Mucosa of rectum (tissue), 2 donors: Measurements from ENCODE around the gene CKLF.

Experiments
- H3K27ac ChIP-seq, 2 donors: one replicate each; pipeline ENCODE4 v1.7.0; 2013; ENCODE audit warnings: inconsistent platforms in 2 of 2, low read depth in 2 of 2, low read length in 2 of 2
- H3K27me3 ChIP-seq, 2 donors: one replicate each; pipeline ENCODE4 v1.7.0; 2013; ENCODE audit warnings: low read length in 2 of 2; ENCODE audit not compliant: control insufficient read depth in 2 of 2, insufficient read depth in 2 of 2
- H3K36me3 ChIP-seq, 2 donors: one replicate each; pipeline ENCODE4 v1.7.0; 2013; ENCODE audit warnings: low read length in 2 of 2; ENCODE audit not compliant: control insufficient read depth in 2 of 2, insufficient read depth in 2 of 2
- H3K4me1 ChIP-seq, 2 donors: one replicate each; pipeline ENCODE4 v1.7.0; 2013; ENCODE audit warnings: low read length in 2 of 2, mild to moderate bottlenecking in 1 of 2; ENCODE audit not compliant: control insufficient read depth in 2 of 2, insufficient read depth in 2 of 2
- H3K4me3 ChIP-seq, 2 donors: one replicate each; pipeline ENCODE4 v1.7.0; 2013; ENCODE audit warnings: low read length in 2 of 2
- H3K9ac ChIP-seq, 2 donors: one replicate each; pipeline ENCODE4 v1.7.0; 2013; ENCODE audit warnings: low read length in 2 of 2, low read depth in 1 of 2, mild to moderate bottlenecking in 1 of 2
- H3K9me3 ChIP-seq, 2 donors: one replicate each; pipeline ENCODE4 v1.7.0; 2013; ENCODE audit warnings: low read length in 2 of 2; ENCODE audit not compliant: control insufficient read depth in 2 of 2
- donor health status: healthy.
- donor health status: Normal muscosa, but diverticular disease.

The CKLF gene

DNA sequence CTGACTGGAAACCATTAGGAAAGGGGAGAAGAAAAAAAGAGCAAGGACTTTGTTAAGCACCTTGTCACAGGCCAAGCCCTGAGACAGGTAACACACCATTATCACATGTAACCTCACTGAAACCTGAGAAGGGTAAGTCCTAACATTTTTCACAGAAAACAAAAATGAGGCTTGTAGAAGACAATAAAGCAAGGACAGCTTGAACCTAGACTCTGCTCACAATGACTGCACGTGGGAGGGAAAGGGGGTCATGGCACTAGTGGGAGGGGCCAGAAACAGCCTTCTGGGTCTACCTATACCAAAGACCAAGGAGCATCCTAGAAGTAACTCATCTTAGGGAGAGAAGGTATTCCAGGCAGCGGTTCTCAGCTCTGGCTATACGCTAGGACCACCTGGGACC lies 10.0 kb upstream of the CKLF start:
- Histone ChIP-seq H3K36me3 (peaks cover 17 to 20% of the 10 kb centered on the region in 2 donors), H3K9me3 (no peaks in the 10 kb centered on the region), H3K9ac (no peak overlapping the region), H3K4me1 (no peaks in the 10 kb centered on the region), H3K27ac (no peak overlapping the region), H3K27me3 (no peaks in the 10 kb centered on the region), H3K4me3 (no peak overlapping the region)

DNA sequence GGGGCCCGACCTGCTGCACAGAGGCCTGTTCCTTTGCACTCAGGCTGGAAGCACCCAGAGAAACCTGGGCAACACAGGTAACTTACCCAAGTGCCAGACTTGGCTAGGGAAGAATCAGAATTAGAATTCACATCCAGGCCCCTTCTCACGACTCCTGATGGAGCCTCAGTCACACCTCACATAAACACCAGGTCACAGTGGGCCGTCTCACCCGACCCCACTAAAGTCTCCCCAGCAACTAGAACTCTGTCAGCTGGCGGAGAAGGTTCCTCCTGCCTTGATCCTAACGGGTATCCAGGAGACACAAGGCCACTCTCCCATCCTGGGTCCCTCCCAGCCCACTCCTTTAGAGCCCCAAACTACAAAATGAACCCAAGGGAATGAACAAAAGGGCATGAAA lies 8.8 kb upstream of the CKLF start:
- Histone ChIP-seq H3K4me1 (peaks cover 0 to 4% of the 10 kb centered on the region in 2 donors), H3K9ac (no peak overlapping the region), H3K9me3 (no peaks in the 10 kb centered on the region), H3K27me3 (no peaks in the 10 kb centered on the region), H3K4me3 (no peak overlapping the region), H3K36me3 (peaks cover 14 to 17% of the 10 kb centered on the region in 2 donors), H3K27ac (no peak overlapping the region)

DNA sequence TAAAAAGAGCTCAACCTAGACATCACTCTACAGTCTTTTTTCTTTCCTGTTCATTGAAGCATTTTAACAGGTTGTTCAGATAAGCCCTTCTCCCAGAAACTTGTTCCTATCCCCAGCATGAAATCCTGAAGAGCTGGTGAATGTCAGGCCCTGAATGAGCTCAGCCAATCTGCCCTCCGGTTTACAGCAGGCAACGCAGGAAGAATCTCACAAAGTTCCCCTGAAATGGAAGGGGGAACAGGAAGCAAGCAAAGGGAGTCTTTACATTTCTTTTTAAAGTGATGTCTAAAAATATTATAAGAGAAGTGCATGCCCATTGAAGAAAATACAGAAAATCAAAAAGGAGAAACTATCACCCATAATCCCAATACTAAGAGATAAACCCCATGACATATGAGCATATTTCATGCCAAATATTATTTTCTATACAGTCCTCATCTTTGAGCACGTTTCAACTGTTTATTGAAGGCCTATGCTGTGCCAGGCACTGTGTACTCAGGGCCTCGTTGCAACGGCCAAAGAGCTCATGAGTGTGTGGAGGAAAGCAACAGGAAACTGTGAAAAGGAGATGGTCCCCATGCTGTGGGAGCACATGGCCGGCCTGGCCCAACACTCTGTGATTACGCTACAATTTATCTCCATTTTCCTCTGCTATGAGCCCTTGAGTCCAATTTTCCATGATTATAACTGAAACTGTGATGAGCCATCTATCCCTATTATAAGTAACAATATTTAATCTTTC lies 8.2 kb upstream of the CKLF start:
- no peak overlapping the region for H3K4me3 ChIP-seq
- H3K36me3 ChIP-seq = peaks cover 9 to 17% of the 10 kb centered on the region in 2 donors
- H3K9ac ChIP-seq = no peak overlapping the region
- peaks cover 2 to 10% of the 10 kb centered on the region in 2 donors for H3K4me1 ChIP-seq
- H3K27me3 ChIP-seq = no peaks in the 10 kb centered on the region
- no peaks in the 10 kb centered on the region for H3K9me3 ChIP-seq
- no peak overlapping the region for H3K27ac ChIP-seq

DNA sequence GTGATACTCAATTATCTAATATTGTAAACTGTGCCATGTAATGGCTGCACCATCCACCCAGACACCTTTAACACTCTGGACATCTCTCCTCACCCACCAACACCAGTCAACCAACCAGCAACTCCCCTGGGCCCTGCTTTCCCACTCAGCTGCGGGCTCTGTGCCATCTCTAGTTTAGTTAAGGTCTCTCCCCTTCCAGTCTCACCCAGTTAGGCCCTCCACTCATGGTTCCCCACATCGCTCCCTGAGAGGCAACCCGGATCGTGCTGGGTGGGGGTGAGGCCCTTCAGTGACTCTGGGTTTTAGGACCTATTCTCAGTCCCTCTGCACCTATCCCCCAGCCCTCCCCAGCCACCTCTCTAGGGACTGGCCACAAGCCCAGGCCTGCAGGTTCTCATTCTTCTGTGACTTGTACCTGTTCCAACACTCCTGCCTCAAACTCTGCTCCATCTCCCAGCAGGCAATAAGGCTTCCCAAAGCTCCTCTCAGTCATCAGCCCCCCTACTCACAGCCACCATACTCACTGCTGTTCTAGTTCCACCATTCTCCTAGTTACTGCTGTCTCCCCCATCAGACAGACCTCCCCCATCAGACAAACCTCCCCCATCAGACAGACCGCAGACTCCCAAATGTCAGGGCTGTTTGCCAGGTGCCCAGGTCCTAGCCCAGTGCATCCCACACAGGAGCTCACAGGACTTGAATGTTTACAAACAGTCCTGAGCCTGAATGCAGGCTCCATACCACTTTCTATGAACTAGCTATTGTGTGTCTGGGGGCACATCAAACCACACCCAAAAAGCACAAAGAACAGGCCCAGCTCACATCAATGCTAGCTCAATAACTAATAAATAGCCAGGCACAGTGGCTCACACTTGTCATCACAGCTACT lies 5.0 kb upstream of the CKLF start:
- no peaks in the 10 kb centered on the region for H3K27me3 ChIP-seq
- H3K36me3 ChIP-seq = peaks cover 6 to 7% of the 10 kb centered on the region in 2 donors
- H3K27ac ChIP-seq = no peak overlapping the region
- H3K4me3 ChIP-seq = no peak overlapping the region
- no peaks in the 10 kb centered on the region for H3K9me3 ChIP-seq
- peaks cover 16 to 22% of the 10 kb centered on the region in 2 donors for H3K4me1 ChIP-seq
- no peak overlapping the region for H3K9ac ChIP-seq

DNA sequence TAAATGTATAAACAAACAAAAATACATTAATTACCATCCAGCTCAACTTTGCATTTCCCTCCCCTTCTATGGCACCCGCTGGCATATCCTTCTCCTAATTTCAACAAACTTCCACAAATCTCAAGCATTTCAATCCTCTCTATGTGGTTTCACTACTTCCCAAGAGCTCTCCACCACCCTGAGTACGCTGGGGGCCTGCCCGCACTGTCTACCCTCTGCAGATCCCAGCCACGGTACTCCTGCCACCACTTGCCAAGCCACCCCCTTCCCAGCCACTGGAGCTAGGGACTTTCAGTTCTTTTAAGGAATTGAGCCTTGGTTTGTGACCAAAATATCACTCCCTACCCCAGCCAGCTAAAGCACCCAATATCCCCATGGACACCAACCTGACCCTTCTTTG lies 4.3 kb upstream of the CKLF start:
- H3K4me1 ChIP-seq = peaks cover 20 to 22% of the 10 kb centered on the region in 2 donors
- H3K9ac ChIP-seq = no peak overlapping the region
- H3K36me3 ChIP-seq = peaks cover 6 to 7% of the 10 kb centered on the region in 2 donors
- H3K27me3 ChIP-seq = no peaks in the 10 kb centered on the region
- H3K9me3 ChIP-seq = no peaks in the 10 kb centered on the region
- peak overlapping the region in 1 of 2 donors; percentile 20 for H3K27ac ChIP-seq
- no peak overlapping the region for H3K4me3 ChIP-seq

DNA sequence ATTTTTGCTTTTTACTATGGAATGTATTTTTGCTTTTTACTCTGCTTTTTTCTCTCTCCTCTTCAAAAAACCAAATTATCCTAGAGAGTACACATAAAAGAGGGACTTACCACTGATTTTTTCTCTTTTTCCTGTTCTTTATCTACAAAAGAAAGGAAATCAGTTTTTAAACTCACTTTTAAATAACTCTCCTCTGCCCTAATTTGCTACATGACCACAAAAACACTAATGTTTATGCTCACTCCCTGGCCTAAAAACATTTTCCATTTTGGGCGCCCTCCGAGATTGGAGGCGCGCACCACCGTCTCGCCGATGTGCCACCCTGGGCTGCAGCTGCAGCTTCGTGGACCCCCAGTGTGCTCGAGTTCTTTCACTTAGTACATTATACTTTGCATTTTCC lies 3.5 kb upstream of the CKLF start:
- Histone ChIP-seq H3K27ac (peak overlapping the region; percentile 84 to 90), H3K9ac (peak overlapping the region; percentile 85 to 93), H3K4me1 (peaks cover 25 to 28% of the 10 kb centered on the region in 2 donors), H3K36me3 (peaks cover 0 to 4% of the 10 kb centered on the region in 2 donors), H3K9me3 (no peaks in the 10 kb centered on the region), H3K4me3 (peak overlapping the region; percentile 82 to 85), H3K27me3 (no peaks in the 10 kb centered on the region)

DNA sequence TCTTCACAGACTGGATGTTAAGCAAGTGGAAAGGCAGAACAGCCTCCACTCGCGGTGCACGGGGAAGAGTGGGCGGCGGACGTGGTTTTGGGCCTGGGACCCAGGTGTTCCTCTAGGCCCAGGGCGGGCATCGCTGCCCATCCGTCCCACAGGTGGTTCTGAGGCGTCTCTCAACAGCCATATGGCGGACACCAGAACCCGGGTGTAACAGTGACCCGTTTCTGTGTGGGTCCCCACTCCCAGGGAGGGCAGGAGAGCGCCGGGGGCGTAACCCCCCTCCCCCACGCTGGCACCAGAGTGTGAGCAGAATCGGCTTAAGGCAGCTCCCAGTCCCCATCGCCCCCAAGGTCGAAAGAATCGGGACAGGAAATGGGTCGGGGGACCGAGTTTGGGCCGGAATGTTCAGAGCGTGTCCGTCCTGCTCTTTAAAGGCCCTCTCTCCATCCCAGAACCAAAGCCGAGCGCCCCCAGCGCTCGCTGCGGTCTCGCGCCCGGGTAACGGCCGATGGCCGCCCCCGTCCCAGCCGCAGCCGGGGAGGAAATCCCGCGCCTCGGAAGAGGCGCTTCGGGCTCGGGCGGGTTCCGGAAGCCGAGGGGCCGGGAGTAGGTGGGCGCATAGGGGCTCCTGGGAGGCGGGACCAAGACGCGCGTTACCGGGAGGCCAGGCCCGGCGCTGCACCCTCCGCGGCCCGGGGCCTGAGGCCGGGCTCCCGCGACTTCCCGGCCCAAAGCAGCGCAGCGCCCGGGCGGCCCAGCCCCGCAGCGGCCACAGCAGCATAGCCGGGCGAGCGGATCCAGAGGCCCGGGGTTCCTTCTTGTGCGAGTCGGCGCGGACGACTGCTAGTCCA lies 2.9 kb upstream of the CKLF start, which contains the start of gene TK2:
Gene TK2 (minus strand): TSS at position 839 of the 848 bp plus-strand sequence. CDS start 61 bp downstream, at position 778.
- peak within 1 kb of the TSS; percentile 82 to 85 for H3K4me3 ChIP-seq
- H3K27ac ChIP-seq = peak within 1 kb of the TSS; percentile 84 to 90
- no peaks in the 10 kb centered on the region for H3K36me3 ChIP-seq
- H3K9ac ChIP-seq = peak within 1 kb of the TSS; percentile 85 to 93
- H3K9me3 ChIP-seq = no peaks in the 10 kb centered on the region
- H3K27me3 ChIP-seq = no peaks in the 10 kb centered on the region
- peaks cover 25 to 31% of the 10 kb centered on the region in 2 donors for H3K4me1 ChIP-seq

DNA sequence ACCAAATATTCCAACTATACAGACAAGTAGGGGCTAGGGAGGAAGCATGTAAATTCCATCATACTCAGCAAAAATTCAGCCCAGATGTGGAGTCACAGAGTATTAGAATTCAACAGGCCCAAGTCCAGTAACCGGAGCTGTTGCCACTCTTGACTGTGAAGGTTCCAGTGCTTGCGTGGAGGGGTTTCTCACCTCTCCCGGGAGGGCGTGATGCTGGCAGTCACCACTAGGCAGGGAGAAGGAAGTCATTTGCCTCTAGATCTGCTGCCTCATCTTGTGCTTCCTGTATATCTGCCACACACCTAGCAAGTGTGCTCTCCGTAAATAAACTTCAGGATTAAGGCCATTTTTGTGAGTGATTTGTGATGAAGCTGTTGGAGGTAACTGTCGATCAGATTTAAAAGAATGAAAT lies 1.0 kb upstream of the CKLF start:
- Histone ChIP-seq H3K9ac (peak overlapping the region; percentile 9 to 49), H3K4me3 (peak overlapping the region in 1 of 2 donors; percentile 93), H3K4me1 (peaks cover 25 to 31% of the 10 kb centered on the region in 2 donors)

DNA sequence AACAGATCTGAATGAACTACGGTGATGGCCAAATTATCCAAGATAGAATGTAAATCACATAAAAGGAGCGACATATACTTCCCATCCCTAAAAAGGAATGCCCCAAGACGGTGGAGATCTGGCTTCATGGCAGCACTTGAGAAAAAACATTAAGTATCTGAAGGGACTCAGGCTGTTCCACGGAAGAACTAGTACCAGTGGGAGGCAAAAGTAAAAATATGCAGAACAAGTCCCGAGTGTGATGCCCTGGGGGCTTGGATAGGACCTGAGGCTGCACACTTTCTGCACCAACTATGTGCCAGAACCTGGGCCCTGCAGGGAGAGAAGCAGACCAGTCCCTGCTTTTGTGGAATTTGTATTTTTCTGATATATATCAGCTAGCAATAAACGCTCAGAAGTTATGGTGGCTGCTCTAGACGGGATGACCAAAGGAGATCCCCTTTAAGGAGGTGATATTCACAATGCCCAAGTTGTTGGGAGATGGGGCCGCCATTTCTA lies 539 bp upstream of the CKLF start:
- H3K36me3 ChIP-seq = no peaks in the 10 kb centered on the region
- peak overlapping the region; percentile 85 to 93 for H3K9ac ChIP-seq
- no peaks in the 10 kb centered on the region for H3K9me3 ChIP-seq
- peak overlapping the region; percentile 88 to 95 for H3K27ac ChIP-seq
- H3K4me1 ChIP-seq = peaks cover 25 to 31% of the 10 kb centered on the region in 2 donors
- peak overlapping the region; percentile 75 to 93 for H3K4me3 ChIP-seq
- no peaks in the 10 kb centered on the region for H3K27me3 ChIP-seq

More for the DNA sequence above, 1.0 kb upstream of the CKLF start:
- peak overlapping the region; percentile 88 to 95 for H3K27ac ChIP-seq
- H3K9me3 ChIP-seq = no peaks in the 10 kb centered on the region
- H3K27me3 ChIP-seq = no peaks in the 10 kb centered on the region
- no peaks in the 10 kb centered on the region for H3K36me3 ChIP-seq
